ENCODE data around the gene AHCTF1. TPM values are rescaled to one million over a fixed set of nuclear protein-coding genes. Genes with fewer than 3 reads are reported as not detected.

The AHCTF1 gene
- total RNA-seq, 6 donors from 2014 or later: 22.2 to 40.9 (median 29.7) TPM

- Histone ChIP-seq H3K36me3 (no peaks in the 10 kb centered on the region), H3K27ac (no peak overlapping the region), H3K27me3 (no peaks in the 10 kb centered on the region), H3K4me1 (peaks cover 5 to 13% (median 10%) of the 10 kb centered on the region in 4 donors), H3K4me3 (no peak overlapping the region), H3K9me3 (no peaks in the 10 kb centered on the region)
- TF ChIP-seq POLR2A (IDR thresholded peaks at IDR 0.05): no peak
- no peak for TF ChIP-seq CTCF (IDR thresholded peaks at IDR 0.05)
- TF ChIP-seq EP300 (IDR thresholded peaks at IDR 0.05): no peak
- TF ChIP-seq POLR2AphosphoS5 (IDR thresholded peaks at IDR 0.05): no peak
- 78 to 83% methylated on average over 10 to 17 of the region's 17 CpGs for WGBS, 2 donors
- ATAC-seq (ENCODE audit: low FRiP score in 2 of 2): no peak
- peak in 1 of 2 donors; percentile 66 for DNase-seq
Measured at GRCh38 chr1:246791303-246791918, 140.3 kb downstream of the AHCTF1 start.

GRCh38 chr1:246790833-246791232, 140.9 kb downstream of the AHCTF1 start:
- 93 to 97% methylated on average over 17 to 18 of the region's 19 CpGs for WGBS, 2 donors
- Histone ChIP-seq H3K4me1 (peaks cover 5 to 13% (median 10%) of the 10 kb centered on the region in 4 donors), H3K27ac (no peak overlapping the region), H3K27me3 (no peaks in the 10 kb centered on the region), H3K4me3 (no peak overlapping the region), H3K9me3 (no peaks in the 10 kb centered on the region), H3K36me3 (no peaks in the 10 kb centered on the region)
- DNase-seq (peak in 1 of 2 donors; percentile 77), ATAC-seq (ENCODE audit: low FRiP score in 2 of 2) (no peak)
- no peak for TF ChIP-seq POLR2AphosphoS5 (IDR thresholded peaks at IDR 0.05)
- TF ChIP-seq CTCF (IDR thresholded peaks at IDR 0.05): no peak
- no peak for TF ChIP-seq EP300 (IDR thresholded peaks at IDR 0.05)
- TF ChIP-seq POLR2A (IDR thresholded peaks at IDR 0.05): no peak

- TF ChIP-seq CTCF (IDR thresholded peaks at IDR 0.05) (no peak), EP300 (IDR thresholded peaks at IDR 0.05) (no peak), POLR2A (IDR thresholded peaks at IDR 0.05) (no peak), POLR2AphosphoS5 (IDR thresholded peaks at IDR 0.05) (no peak)
Measured at GRCh38 chr1:246790364-246790763, 141.4 kb downstream of the AHCTF1 start.

GRCh38 chr1:246789454-246790339, 142.1 kb downstream of the AHCTF1 start:
- Histone ChIP-seq H3K4me1 (peaks cover 7 to 18% (median 8%) of the 10 kb centered on the region in 4 donors), H3K36me3 (no peaks in the 10 kb centered on the region), H3K27ac (no peak overlapping the region), H3K27me3 (no peaks in the 10 kb centered on the region), H3K9me3 (no peaks in the 10 kb centered on the region), H3K4me3 (no peak overlapping the region)
- 85 to 86% methylated on average over 21 to 25 of the region's 25 CpGs for WGBS, 2 donors
- no peak for ATAC-seq (ENCODE audit: low FRiP score in 2 of 2)
- no peak for TF ChIP-seq CTCF (IDR thresholded peaks at IDR 0.05)
- DNase-seq: peak in 1 of 2 donors; percentile 36

More at GRCh38 chr1:246790364-246790763, 141.4 kb downstream of the AHCTF1 start:
- DNase-seq: no peak
- H3K4me1 ChIP-seq: peaks cover 5 to 13% (median 10%) of the 10 kb centered on the region in 4 donors
- H3K4me3 ChIP-seq: no peak overlapping the region
- no peak overlapping the region for H3K27ac ChIP-seq
- 86 to 100% methylated on average over 2 to 7 of the region's 7 CpGs for WGBS, 2 donors
- H3K9me3 ChIP-seq: no peaks in the 10 kb centered on the region
- no peak for ATAC-seq (ENCODE audit: low FRiP score in 2 of 2)
- H3K36me3 ChIP-seq: no peaks in the 10 kb centered on the region
- H3K27me3 ChIP-seq: no peaks in the 10 kb centered on the region

Small RNAs within 50 kb of the gene (small RNA-seq; reads per million reads assigned to genes)
- gene AC113174.1 (0 reads per million in 4 donors), gene RF00402 (0 reads per million in 4 donors)

Other genes starting within 250 kb of the AHCTF1 start
- 10 to 100 TPM; 16.8 to 30.3 (median 23.1) TPM for gene SCCPDH, start 207.5 kb downstream of the AHCTF1 start, total RNA-seq
- under 1 TPM in 3 of 6 donors, not detected in 3; 0.10 to 0.46 (median 0.26) TPM for gene ZNF695, start 76.1 kb upstream of the AHCTF1 start, total RNA-seq
- 1 to 10 TPM in 5 of 6 donors, under 1 TPM in 1; 0.67 to 4.7 (median 2.3) TPM for gene ZNF670, start 146.9 kb upstream of the AHCTF1 start, total RNA-seq
- 10 to 100 TPM in 1 of 6 donors, 1 to 10 TPM in 5; 2.3 to 11.5 (median 6.9) TPM for gene ZNF669, start 172.4 kb upstream of the AHCTF1 start, total RNA-seq
- gene ZNF124, start 240.1 kb upstream of the AHCTF1 start, total RNA-seq: 10 to 100 TPM in 5 of 6 donors, 1 to 10 TPM in 1; 8.7 to 34.6 (median 27.6) TPM